ENCODE measurements around the gene TP53TG3E.
A peak's percentile ranks its signal among the peaks of the same experiment; 100 is the strongest.
"Not testable (repeated sequence)": the region's sequence is repeated elsewhere in the genome, so short reads cannot be mapped to it uniquely, and the experiment has no call there.

Gene TP53TG3E, protein sequence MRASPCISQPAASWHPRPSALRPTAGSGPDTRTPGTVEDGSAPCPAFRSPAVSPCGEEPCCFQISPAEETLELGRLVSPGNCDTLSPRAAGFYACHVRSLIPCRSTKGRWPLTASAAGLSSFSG

DNA sequence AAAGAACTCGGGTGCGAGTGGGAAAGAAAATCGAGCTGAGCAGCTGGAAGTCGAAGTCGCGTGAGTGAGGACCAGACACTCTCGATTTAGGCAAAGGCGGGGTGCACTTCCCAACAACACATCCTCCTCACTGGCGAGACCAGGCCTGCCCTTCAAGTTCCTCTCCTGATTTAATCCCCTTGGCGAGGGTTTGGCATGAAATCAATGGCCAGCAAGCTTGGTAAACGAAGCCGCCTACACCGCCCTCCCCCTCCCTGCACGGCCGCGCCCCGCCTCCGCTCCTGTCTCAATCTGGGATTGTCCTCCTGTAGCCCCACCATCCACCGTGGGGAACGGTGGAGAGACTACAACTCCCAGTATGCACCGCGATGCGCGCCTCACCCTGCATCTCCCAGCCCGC lies at the start of gene TP53TG3E:
Gene TP53TG3E (plus strand): TSS at position 301 of the 400 bp plus-strand sequence. CDS start 68 bp downstream, at position 369.
- not testable (repeated sequence) for DNase-seq (ENCODE audit: low read depth)

DNA sequence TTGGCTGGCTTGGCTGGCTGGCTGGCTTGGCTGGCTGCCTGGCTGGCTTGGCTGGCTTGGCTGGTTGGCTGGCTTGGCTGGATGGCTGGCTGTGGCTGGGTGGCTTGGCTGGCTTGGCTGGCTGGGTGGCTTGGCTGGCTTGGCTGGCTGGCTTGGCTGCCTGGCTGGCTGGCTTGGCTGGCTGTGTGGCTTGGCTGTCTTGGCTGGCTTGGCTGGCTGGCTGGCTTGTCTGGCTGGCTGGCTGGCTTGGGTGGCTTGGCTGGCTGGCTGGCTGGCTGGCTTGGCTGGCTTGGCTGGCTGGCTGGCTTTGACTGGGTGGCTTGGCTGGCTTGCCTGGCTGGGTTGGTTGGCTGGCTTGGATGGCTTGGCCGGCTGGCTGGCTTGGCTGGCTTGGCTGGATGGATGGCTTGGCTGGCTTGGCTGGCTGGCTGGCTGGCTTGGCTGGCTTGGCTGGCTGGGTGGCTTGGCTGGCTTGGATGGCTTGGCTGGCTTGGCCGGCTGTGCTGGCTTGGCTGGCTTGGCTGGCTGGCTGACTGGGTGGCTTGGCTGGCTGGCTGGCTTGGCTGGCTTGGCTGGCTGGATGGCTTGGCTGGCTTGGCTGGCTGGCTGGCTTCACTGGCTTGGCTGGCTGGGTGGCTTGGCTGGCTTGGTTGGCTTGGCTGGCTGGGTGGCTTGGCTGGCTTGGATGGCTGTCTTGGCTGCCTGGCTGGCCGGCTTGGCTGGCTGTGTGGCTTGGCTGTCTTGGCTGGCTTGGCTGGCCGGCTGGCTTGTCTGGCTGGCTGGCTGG lies 32.3 kb downstream of the TP53TG3E start:
- DNase-seq (ENCODE audit: low read depth): peak; percentile 47

DNA sequence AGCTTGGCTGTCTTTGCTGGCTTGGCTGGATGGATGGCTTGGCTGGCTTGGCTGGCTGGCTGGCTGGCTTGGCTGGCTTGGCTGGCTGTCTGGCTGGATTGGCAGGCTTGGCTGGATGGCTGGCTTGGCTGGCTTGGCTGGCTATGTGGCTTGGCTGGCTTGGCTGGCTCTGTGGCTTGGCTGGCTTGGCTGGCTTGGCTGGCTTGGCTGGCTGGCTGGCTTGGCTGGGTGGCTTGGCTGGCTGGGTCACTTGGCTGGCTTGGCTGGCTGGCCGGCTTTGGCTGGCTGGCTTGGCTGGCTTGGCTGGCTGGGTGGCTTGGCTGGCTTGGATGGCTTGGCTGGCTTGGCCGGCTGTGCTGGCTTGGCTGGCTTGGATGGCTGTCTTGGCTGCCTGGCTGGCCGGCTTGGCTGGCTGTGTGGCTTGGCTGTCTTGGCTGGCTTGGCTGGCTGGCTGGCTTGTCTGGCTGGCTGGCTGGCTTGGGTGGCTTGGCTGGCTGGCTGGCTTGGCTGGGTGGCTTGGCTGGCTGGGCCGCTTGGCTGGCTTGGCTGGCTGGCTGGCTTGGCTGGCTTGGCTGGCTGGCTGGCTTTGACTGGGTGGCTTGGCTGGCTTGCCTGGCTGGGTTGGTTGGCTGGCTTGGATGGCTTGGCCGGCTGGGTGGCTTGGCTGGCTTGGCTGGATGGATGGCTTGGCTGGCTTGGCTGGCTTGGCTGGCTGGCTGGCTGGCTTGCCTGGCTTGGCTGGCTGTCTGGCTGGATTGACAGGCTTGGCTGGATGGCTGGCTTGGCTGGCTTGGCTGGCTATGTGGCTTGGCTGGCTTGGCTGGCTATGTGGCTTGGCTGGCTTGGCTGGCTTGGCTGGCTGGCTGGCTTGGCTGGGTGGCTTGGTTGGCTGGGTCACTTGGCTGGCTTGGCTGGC lies 33.8 kb downstream of the TP53TG3E start:
- DNase-seq (ENCODE audit: low read depth): peak; percentile 31

DNA sequence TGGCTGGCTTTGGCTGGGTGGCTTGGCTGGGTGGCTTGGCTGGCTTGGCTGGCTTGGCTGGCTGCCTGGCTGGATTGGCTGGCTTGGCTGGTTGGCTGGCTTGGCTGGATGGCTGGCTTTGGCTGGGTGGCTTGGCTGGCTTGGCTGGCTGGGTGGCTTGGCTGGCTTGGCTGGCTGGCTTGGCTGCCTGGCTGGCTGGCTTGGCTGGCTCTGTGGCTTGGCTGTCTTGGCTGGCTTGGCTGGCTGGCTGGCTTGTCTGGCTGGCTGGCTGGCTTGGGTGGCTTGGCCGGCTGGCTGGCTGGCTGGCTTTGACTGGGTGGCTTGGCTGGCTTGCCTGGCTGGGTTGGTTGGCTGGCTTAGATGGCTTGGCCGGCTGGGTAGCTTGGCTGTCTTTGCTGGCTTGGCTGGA lies 34.4 kb downstream of the TP53TG3E start:
- peak; percentile 12 for DNase-seq (ENCODE audit: low read depth)

DNA sequence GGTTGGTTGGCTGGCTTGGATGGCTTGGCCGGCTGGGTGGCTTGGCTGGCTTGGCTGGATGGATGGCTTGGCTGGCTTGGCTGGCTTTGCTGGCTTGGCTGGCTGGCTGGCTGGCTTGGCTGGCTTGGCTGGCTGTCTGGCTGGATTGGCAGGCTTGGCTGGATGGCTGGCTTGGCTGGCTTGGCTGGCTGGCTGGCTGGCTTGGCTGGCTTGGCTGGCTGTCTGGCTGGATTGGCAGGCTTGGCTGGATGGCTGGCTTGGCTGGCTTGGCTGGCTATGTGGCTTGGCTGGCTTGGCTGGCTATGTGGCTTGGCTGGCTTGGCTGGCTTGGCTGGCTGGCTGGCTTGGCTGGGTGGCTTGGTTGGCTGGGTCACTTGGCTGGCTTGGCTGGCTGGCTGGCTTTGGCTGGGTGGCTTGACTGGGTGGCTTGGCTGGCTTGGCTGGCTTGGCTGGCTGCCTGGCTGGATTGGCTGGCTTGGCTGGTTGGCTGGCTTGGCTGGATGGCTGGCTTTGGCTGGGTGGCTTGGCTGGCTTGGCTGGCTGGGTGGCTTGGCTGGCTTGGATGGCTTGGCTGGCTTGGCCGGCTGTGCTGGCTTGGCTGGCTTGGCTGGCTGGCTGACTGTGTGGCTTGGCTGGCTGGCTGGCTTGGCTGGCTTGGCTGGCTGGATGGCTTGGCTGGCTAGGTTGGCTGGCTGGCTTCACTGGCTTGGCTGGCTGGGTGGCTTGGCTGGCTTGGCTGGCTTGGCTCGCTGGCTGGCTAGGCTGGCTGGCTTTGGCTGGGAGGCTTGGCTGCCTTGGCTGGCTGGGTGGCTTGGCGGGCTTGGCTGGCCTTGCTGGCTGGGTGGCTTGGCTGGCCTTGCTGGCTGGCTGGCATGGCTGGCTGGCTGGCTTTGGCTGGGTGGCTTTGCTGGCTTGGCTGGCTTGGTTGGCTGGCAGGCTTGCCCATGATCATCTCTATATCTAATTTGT lies 35.3 kb downstream of the TP53TG3E start:
- peak; percentile 51 for DNase-seq (ENCODE audit: low read depth)

All from activated T-helper 9 cell treated with anti-CD3 and anti-CD28 coated beads, Interleukin-2, amount 50 U/mL, for 16 hours (primary cell).